Stimulated activated CD8-positive, alpha-beta memory T cell treated with anti-CD3 and anti-CD28 coated beads, Interleukin-12 subunit alpha, Interleukin-12 subunit beta, amount 100 ng/mL, for 4 hours (primary cell): ENCODE data around the gene KMT2E.
"Not testable (repeated sequence)": the region's sequence is repeated elsewhere in the genome, so short reads cannot be mapped to it uniquely, and the experiment has no call there.

Experiments
- DNase-seq: peaks from one replicate; pipeline ENCODE4 v3.0.0-alpha.2; 2020; ENCODE audit warnings: low read depth

The KMT2E gene

GRCh38 chr7:105013816-105014692, at the start of gene KMT2E:
KMT2E (plus strand) TSS chr7:105014205; CDS start chr7:105040953, 26,748 bp downstream.
- DNase-seq, result peak; percentile 84

GRCh38 chr7:104964626-104965236, 49.3 kb upstream of the KMT2E start:
- DNase-seq, result no peak

- DNase-seq, result no peak
Measured at GRCh38 chr7:104966022-104966421, 48.0 kb upstream of the KMT2E start.

- no peak for DNase-seq
Measured at GRCh38 chr7:104967088-104967487, 46.9 kb upstream of the KMT2E start.

GRCh38 chr7:104967595-104967994, 46.4 kb upstream of the KMT2E start:
- DNase-seq, result no peak

- no peak for DNase-seq
Measured at GRCh38 chr7:104968648-104969047, 45.4 kb upstream of the KMT2E start.

- no peak for DNase-seq
Measured at GRCh38 chr7:104969183-104969582, 44.8 kb upstream of the KMT2E start.

- DNase-seq, result no peak
Measured at GRCh38 chr7:104971290-104972071, 42.5 kb upstream of the KMT2E start.

- no peak for DNase-seq
Measured at GRCh38 chr7:104972500-104972899, 41.5 kb upstream of the KMT2E start.

- DNase-seq, result no peak
Measured at GRCh38 chr7:104973227-104973626, 40.8 kb upstream of the KMT2E start.

GRCh38 chr7:104973909-104974415, 40.0 kb upstream of the KMT2E start:
- DNase-seq, result no peak

GRCh38 chr7:104975553-104975952, 38.5 kb upstream of the KMT2E start:
- DNase-seq, result not testable (repeated sequence)

GRCh38 chr7:104976966-104977636, 36.9 kb upstream of the KMT2E start:
- DNase-seq, result no peak

- DNase-seq, result no peak
Measured at GRCh38 chr7:104978460-104978859, 35.5 kb upstream of the KMT2E start.

GRCh38 chr7:104979167-104979841, 34.7 kb upstream of the KMT2E start:
- DNase-seq, result no peak

- no peak for DNase-seq
Measured at GRCh38 chr7:104980440-104980839, 33.6 kb upstream of the KMT2E start.

GRCh38 chr7:104980841-104981671, 32.9 kb upstream of the KMT2E start:
- DNase-seq, result no peak

GRCh38 chr7:104981672-104982037, 32.4 kb upstream of the KMT2E start:
- DNase-seq, result no peak

GRCh38 chr7:104982308-104983075, 31.5 kb upstream of the KMT2E start:
- DNase-seq, result no peak
